K562 (cell line): ENCODE measurements around the gene PCK2. TPM values are rescaled to one million over a fixed set of nuclear protein-coding genes. Genes with fewer than 3 reads are reported as not detected.

Experiments
- ATAC-seq: fragments of 200-7000 bp; cut with Tn5 transposase; 3 replicates; pipeline ENCODE4 v1.9.1; 2020; ENCODE audit warnings: moderate library complexity
- BruUV-seq: library from RNA; stranded (reverse); fragments of 400-500 nt; replicated peaks from 2 replicates; lab custom pipeline; 2021; lab: Mats Ljungman, UMichigan
- CTCF ChIA-PET: fragments of 300-600 bp; formaldehyde crosslinking; extraction: SDS; loops from one replicate; lab custom pipeline; 2021; ENCODE audit warnings: low intra/inter-chr PET ratio; lab: Yijun Ruan, JAX
- POLR2A ChIA-PET: fragments of 300-600, 350-650 bp; sonication (Branson Sonifier 250); formaldehyde crosslinking; extraction: SDS; loops from one replicate; lab custom pipeline; 2021; ENCODE audit warnings: antibody characterized with exemption, inconsistent platforms; lab: Yijun Ruan, JAX
- DNase-seq, 4 experiments: peaks; one replicate each; pipeline versions ENCODE4 v3.0.0 to v3.0.0-alpha.2; 2011 to 2018; ENCODE audit warnings: low spot score in 3 of 4, mixed read lengths in 3 of 4; ENCODE audit errors: extremely low read depth in 1 of 4
- FAIRE-seq: peaks from 2 replicates; lab custom pipeline; 2011; peaks lifted over from hg19 to GRCh38; lab: Jason Lieb, UNC
- H2AFZ ChIP-seq: 2 replicates; pipeline ENCODE4 v1.6.0; 2011; ENCODE audit warnings: low read depth, low read length, control low read depth, inconsistent platforms
- H3K27ac ChIP-seq: fragments of 200-600 bp; 3 replicates; pipeline ENCODE4 v1.8.0; 2011; ENCODE audit warnings: low read depth, mild to moderate bottlenecking, control low read depth, inconsistent platforms, low read length, moderate library complexity, mixed read lengths; ENCODE audit errors: extremely low read depth
- H3K27me3 ChIP-seq, 2 experiments: fragments of 300-600 bp in 1 of 2; 2 replicates in 1 of 2; 3 replicates in 1 of 2; pipeline versions ENCODE4 v1.6.0 to v1.8.0; 2011; ENCODE audit warnings: inconsistent platforms in 2 of 2, low read length in 2 of 2, mild to moderate bottlenecking in 1 of 2, mixed read lengths in 1 of 2, moderate library complexity in 1 of 2; ENCODE audit not compliant: control insufficient read depth in 2 of 2, insufficient read depth in 2 of 2
- H3K36me3 ChIP-seq: fragments of 300-600 bp; 3 replicates; pipeline ENCODE4 v1.8.0; 2011; ENCODE audit warnings: mild to moderate bottlenecking, low read length, inconsistent platforms; ENCODE audit not compliant: control insufficient read depth, insufficient read depth
- H3K4me1 ChIP-seq, 2 experiments: fragments of 200-600 bp in 1 of 2; replicated peaks in 1 of 2; 2 replicates in 1 of 2; 3 replicates in 1 of 2; pipeline versions ENCODE4 v1.5.1 to v1.8.0; 2011; ENCODE audit warnings: inconsistent platforms in 2 of 2, low read length in 2 of 2, mild to moderate bottlenecking in 1 of 2, mixed read lengths in 1 of 2, moderate library complexity in 1 of 2; ENCODE audit not compliant: control insufficient read depth in 2 of 2, insufficient read depth in 2 of 2
- H3K4me2 ChIP-seq: 2 replicates; pipeline ENCODE4 v1.6.1; 2011; ENCODE audit warnings: low read length, control low read depth, inconsistent platforms, mixed read lengths; ENCODE audit not compliant: insufficient read depth
- H3K4me3 ChIP-seq: fragments of 200-600 bp; sonication (generic), shearing (Covaris generic); 2 replicates; pipeline ENCODE4 v1.5.1; 2016; ENCODE audit warnings: control low read depth, inconsistent platforms
- H3K79me2 ChIP-seq: fragments of 200-600 bp; 3 replicates; pipeline ENCODE4 v1.8.0; 2011; ENCODE audit warnings: low read length, inconsistent platforms; ENCODE audit not compliant: control insufficient read depth, insufficient read depth
- H3K9ac ChIP-seq, 2 experiments: 2 replicates each; pipeline versions ENCODE4 v1.6.0 to v1.6.1; 2011; ENCODE audit warnings: low read depth in 2 of 2, low read length in 2 of 2, control low read depth in 1 of 2, inconsistent platforms in 1 of 2, mild to moderate bottlenecking in 1 of 2, mixed read lengths in 1 of 2; ENCODE audit not compliant: insufficient read depth in 1 of 2
- H3K9me1 ChIP-seq: one replicate; pipeline ENCODE4 v1.6.0; 2011; ENCODE audit warnings: inconsistent platforms, mild to moderate bottlenecking, low read length, moderate library complexity; ENCODE audit not compliant: control insufficient read depth, insufficient read depth
- H3K9me3 ChIP-seq: replicated peaks from 2 replicates; pipeline ENCODE4 v1.5.1; 2011; ENCODE audit warnings: low read depth, low read length, inconsistent platforms; ENCODE audit not compliant: control insufficient read depth, insufficient read depth
- H4K20me1 ChIP-seq: replicated peaks from 2 replicates; pipeline ENCODE4 v1.6.1; 2011; ENCODE audit warnings: low read length, inconsistent platforms, mixed read lengths; ENCODE audit not compliant: control insufficient read depth, insufficient read depth
- CBFB ChIP-seq: sonication (generic); formaldehyde crosslinking; IDR thresholded peaks from 2 replicates; pipeline ENCODE4 v1.4.0; 2020; ENCODE audit warnings: mild to moderate bottlenecking, missing genetic modification reagents
- KAT2B ChIP-seq: IDR thresholded peaks from one replicate; pipeline ENCODE4 v1.6.1; 2012; ENCODE audit warnings: low read depth, mild to moderate bottlenecking, control low read depth, inconsistent platforms, low read length, moderate library complexity
- NR2C1 ChIP-seq, 2 experiments: fragments of 450-650 bp; IDR thresholded peaks; 2 replicates each; pipeline ENCODE4 v1.6.1; 2017; ENCODE audit warnings: mild to moderate bottlenecking in 2 of 2, antibody characterized with exemption in 1 of 2, inconsistent platforms in 1 of 2, missing compliant biosample characterization in 1 of 2, missing genetic modification characterization in 1 of 2
- PRDM10 ChIP-seq: fragments of 450-650 bp; IDR thresholded peaks from 2 replicates; pipeline ENCODE4 v1.6.1; 2018; ENCODE audit not compliant: partially characterized antibody
- PURB ChIP-seq: sonication (generic); formaldehyde crosslinking; IDR thresholded peaks from 2 replicates; pipeline ENCODE4 v1.9.0; 2021; ENCODE audit warnings: low read depth, mild to moderate bottlenecking, missing genetic modification reagents
- RBM22 ChIP-seq: fragments of 200-400 bp; formaldehyde crosslinking; IDR thresholded peaks from 2 replicates; pipeline ENCODE4 v1.6.1; 2018; ENCODE audit warnings: low read length, low read depth; ENCODE audit not compliant: poor library complexity, severe bottlenecking
- RFX1 ChIP-seq: fragments of 450-650 bp; IDR thresholded peaks from 2 replicates; pipeline ENCODE4 v1.6.1; 2016; ENCODE audit warnings: mild to moderate bottlenecking, moderate library complexity
- SPI1 ChIP-seq: IDR thresholded peaks from 2 replicates; pipeline ENCODE4 v1.6.1; 2011; ENCODE audit warnings: low read depth, low read length, control low read depth, borderline replicate concordance
- U2AF2 ChIP-seq: fragments of 200-400 bp; formaldehyde crosslinking; optimal IDR thresholded peaks from 2 replicates; pipeline ENCODE3; 2017; ENCODE audit warnings: low read depth, mild to moderate bottlenecking, low read length
- ZBTB17 ChIP-seq: fragments of 450-650 bp; formaldehyde crosslinking; IDR thresholded peaks from 2 replicates; pipeline ENCODE4 v1.4.0; 2020; ENCODE audit warnings: mild to moderate bottlenecking
- ZNF134 ChIP-seq: fragments of 250-450 bp; sonication (Bioruptor Pico); conservative IDR thresholded peaks from 2 replicates; pipeline ENCODE4 v1.4.0; 2020
- ZNF551 ChIP-seq: fragments of 250-450 bp; sonication (Bioruptor Pico); IDR thresholded peaks from 2 replicates; pipeline ENCODE4 v1.5.0; 2021; ENCODE audit warnings: mild to moderate bottlenecking, moderate library complexity
- WGBS: fragments of 100-300 bp; shearing (Covaris generic); methylation state at CpG from one replicate; pipeline ENCODE4 v1.1.6; 2016; ENCODE audit warnings: low coverage, mixed read lengths; ENCODE audit not compliant: insufficient coverage; ENCODE audit errors: missing lambda C conversion rate; 5-methylcytosine and 5-hydroxymethylcytosine counted together
- in situ Hi-C: fragments of 300-500 bp; cut with MboI; formaldehyde crosslinking; loops from 4 replicates; pipeline ENCODE4 v1.15.0; 2018; ENCODE audit warnings: inconsistent platforms, mixed read lengths
- intact Hi-C: fragments of 100-400 bp; cut with micrococcal nuclease; formaldehyde crosslinking; loops from 2 replicates; pipeline ENCODE4 v1.14.2; 2022
- polyA plus RNA-seq, 8 experiments: library from polyadenylated mRNA; depleted of rRNA in 4 of 8; stranded (reverse) in 5 of 8; unstranded in 3 of 8; fragments of >200 nt; fragmentation: Nextera tagmentation in 2 of 8; fragmentation: Illumina TruSeq in 1 of 8; extraction: Ambion mirVana in 2 of 8; extraction: Trizol in 1 of 8; gene quantifications; 2 replicates each; pipeline versions ENCODE4 v1.2.1 to v1.2.3, GENCODE V29; 2011 to 2014; ENCODE audit warnings: inconsistent platforms in 1 of 8, missing spikeins in 1 of 8
- total RNA-seq, 7 experiments: library from RNA; depleted of rRNA in 6 of 7; stranded (reverse); fragments of >200 nt in 6 of 7; fragmentation: Illumina TruSeq in 2 of 7; extraction: Trizol in 2 of 7; gene quantifications; 2 replicates each; pipeline versions ENCODE4 v1.2.1 to v1.2.3, GENCODE V29; 2011 to 2021; ENCODE audit warnings: low replicate concordance in 1 of 7

PCK2 gene
- total and polyA plus RNA-seq, 9 of the 15 experiments (the other 6 are each of a cell fraction or from before 2014, with no cell fraction given) = 3.3 to 60.9 (median 30.4) TPM

- no peak for FAIRE-seq
- Histone ChIP-seq H2AFZ (no peak overlapping the region), H3K4me1 (peaks cover 18 to 36% of the 10 kb centered on the region in 2 experiments), H3K9ac (no peak overlapping the region)
- TF ChIP-seq KAT2B (no peak), RFX1 (peak; percentile 85), U2AF2 (no peak), SPI1 (peak; percentile 92)
- TF ChIP-seq, all 486 proteins: peak for 2
- in situ Hi-C loops = no loop called here
- ATAC-seq (no peak), DNase-seq (peak in 1 of 4 experiments; percentile 10)
- intact Hi-C loops = no loop called here
- Histone ChIP-seq H4K20me1 (no peaks in the 10 kb centered on the region), H3K4me2 (no peak overlapping the region), H3K9me1 (no peaks in the 10 kb centered on the region), H3K27ac (no peak overlapping the region), H3K27me3 (no peaks in the 10 kb centered on the region), H3K79me2 (no peaks in the 10 kb centered on the region), H3K9me3 (no peaks in the 10 kb centered on the region), H3K36me3 (no peaks in the 10 kb centered on the region), H3K4me3 (no peak overlapping the region)
- POLR2A ChIA-PET = interaction anchor here (1.5 to 5.5 kb wide), 2 partner anchors 9 to 15 kb away, joined by 4 to 40 read pairs; partner anchors contain the start of gene PCK2
- BruUV-seq = no TSS peak
- 35% methylated on average over 4 of the region's 9 CpGs for WGBS
- CTCF ChIA-PET = no interaction called here
These were observed 14.5 kb upstream of the PCK2 start for GRCh38 chr14:24079491-24080141.

GRCh38 chr14:24080142-24080530 lies 14.0 kb upstream of the PCK2 start:
- DNase-seq (no peak), ATAC-seq (no peak), FAIRE-seq (no peak)
- Histone ChIP-seq H3K4me2 (no peak overlapping the region), H3K36me3 (no peaks in the 10 kb centered on the region), H3K27ac (no peak overlapping the region), H4K20me1 (no peaks in the 10 kb centered on the region), H3K79me2 (no peaks in the 10 kb centered on the region), H3K9ac (peak overlapping the region in 1 of 2 experiments; percentile 61; a peak in 2 of 4 replicates), H3K4me1 (peaks cover 18 to 36% of the 10 kb centered on the region in 2 experiments), H3K27me3 (no peaks in the 10 kb centered on the region), H3K9me3 (no peaks in the 10 kb centered on the region), H3K9me1 (no peaks in the 10 kb centered on the region), H3K4me3 (no peak overlapping the region), H2AFZ (no peak overlapping the region)
- CTCF ChIA-PET = no interaction called here
- intact Hi-C loops (no loop called here), in situ Hi-C loops (no loop called here)
- WGBS = 48% methylated on average over 5 of the region's 6 CpGs
- BruUV-seq = no TSS peak
- POLR2A ChIA-PET = interaction anchor here (0.6 to 5.5 kb wide), 7 partner anchors 10 to 191 kb away, joined by 3 to 40 read pairs (median 4); partner anchors contain the start of genes DCAF11, EMC9, NRL and PCK2
- no peak for TF ChIP-seq ZNF551 (CRISPR knock-in tag)
- TF ChIP-seq ZNF134 (CRISPR knock-in tag) = no peak
- no peak for TF ChIP-seq PURB
- TF ChIP-seq RBM22 = no peak
- TF ChIP-seq PRDM10 = no peak
- TF ChIP-seq NR2C1 (IDR thresholded peaks at IDR 0.05) = no peak
- no peak for TF ChIP-seq NR2C1 (tag; IDR thresholded peaks at IDR 0.05)
- no peak for TF ChIP-seq ZBTB17 (CRISPR knock-in tag)
- TF ChIP-seq CBFB (CRISPR knock-in tag) = no peak
